Body of pancreas (tissue), 4 donors: ENCODE results near the gene UHMK1. TPM values are rescaled to one million over a fixed set of nuclear protein-coding genes. Genes with fewer than 3 reads are reported as not detected.
"Not testable (repeated sequence)": the region's sequence is repeated elsewhere in the genome, so short reads cannot be mapped to it uniquely, and the experiment has no call there.

ENCODE experiments used
- ATAC-seq: fragments of 150-250 bp; one replicate; pipeline ENCODE4 v1.9.1; 2016
- DNase-seq, 4 donors: peaks; one replicate each; pipeline ENCODE4 v3.0.0-alpha.2; 2019
- H3K27ac ChIP-seq, 4 donors: fragments of 200-600 bp; sonication (generic); 1 replicate in 3 of 4; 2 replicates in 1 of 4; pipeline versions ENCODE4 v1.5.1 to v1.6.1; 2016 to 2019; ENCODE audit warnings: mild to moderate bottlenecking in 1 of 4, mixed read lengths in 1 of 4, moderate library complexity in 1 of 4
- H3K27me3 ChIP-seq, 2 donors: fragments of 200-600 bp; sonication (generic); one replicate each; pipeline ENCODE4 v1.6.0; 2016; ENCODE audit warnings: mild to moderate bottlenecking in 1 of 2
- H3K36me3 ChIP-seq, 2 donors: fragments of 200-600 bp; sonication (generic); replicated peaks in 1 of 2; 2 replicates each; pipeline ENCODE4 v1.5.1; 2016; ENCODE audit warnings: low read depth in 2 of 2; ENCODE audit not compliant: insufficient read depth in 1 of 2
- H3K4me1 ChIP-seq: fragments of 200-600 bp; sonication (generic); one replicate; pipeline ENCODE4 v1.6.0; 2016
- H3K4me3 ChIP-seq, 2 donors: fragments of 200-600 bp; sonication (generic); 1 replicate in 1 of 2; 2 replicates in 1 of 2; pipeline ENCODE4 v1.5.1; 2016 to 2019
- H3K9me3 ChIP-seq, 3 donors: fragments of 200-600 bp; sonication (generic); 1 replicate in 2 of 3; 2 replicates in 1 of 3; pipeline ENCODE4 v1.5.1; 2016
- POLR2A ChIP-seq, 3 donors: fragments of 450-650 bp; IDR thresholded peaks; one replicate each; pipeline ENCODE4 v1.6.1; 2016; ENCODE audit warnings: antibody characterized with exemption in 3 of 3, mild to moderate bottlenecking in 2 of 3
- WGBS, 2 donors: methylation state at CpG; one replicate each; pipeline ENCODE4 v1.1.5; 2017; 5-methylcytosine and 5-hydroxymethylcytosine counted together
- intact Hi-C: fragments of 100-400 bp; cut with DNase I; formaldehyde crosslinking; loops from one replicate; pipeline ENCODE4 v1.15.1; 2023
- total RNA-seq, 2 donors: library from RNA; depleted of rRNA; stranded (reverse); fragments of >200 nt; gene quantifications; one replicate each; pipeline ENCODE4 v1.1.0, GENCODE V29; 2016
- TF ChIP-seq, protein P1 (sequence below), 7 experiments: fragments of 450-650 bp in 4 of 7; fragments of 200-600 bp in 3 of 7; sonication (generic) in 3 of 7; IDR thresholded peaks; one replicate each; pipeline ENCODE4 v1.5.1; 2016 to 2019; ENCODE audit warnings: antibody characterized with exemption in 7 of 7

The UHMK1 gene
- total RNA-seq, 2 donors from 2014 or later, result 23.1 to 27.7 TPM

DNA sequence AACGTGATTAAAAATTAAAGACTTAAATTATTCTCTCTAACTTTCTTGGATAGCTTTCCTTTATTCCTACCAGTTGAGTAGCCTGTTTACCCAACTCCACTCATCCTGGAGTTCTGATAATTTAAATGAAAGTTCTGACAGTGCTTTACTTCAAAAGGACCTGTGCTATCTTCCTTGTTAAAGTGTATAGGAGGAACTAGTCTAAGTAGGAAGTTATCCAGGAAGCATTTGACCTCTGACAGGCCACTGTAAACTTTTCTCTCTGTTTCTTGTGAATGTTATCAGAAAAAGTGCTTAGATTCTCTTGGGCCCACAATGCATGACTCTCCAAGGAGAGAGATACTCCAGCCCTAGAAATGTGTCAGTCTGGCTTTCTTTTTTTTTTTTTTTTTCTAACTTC lies 73.1 kb downstream of the UHMK1 start:
- H3K4me1 ChIP-seq, result peaks cover 65% of the 10 kb centered on the region
- 76 to 84% methylated on average over 1 of the region's 1 CpG for WGBS, 2 donors

DNA sequence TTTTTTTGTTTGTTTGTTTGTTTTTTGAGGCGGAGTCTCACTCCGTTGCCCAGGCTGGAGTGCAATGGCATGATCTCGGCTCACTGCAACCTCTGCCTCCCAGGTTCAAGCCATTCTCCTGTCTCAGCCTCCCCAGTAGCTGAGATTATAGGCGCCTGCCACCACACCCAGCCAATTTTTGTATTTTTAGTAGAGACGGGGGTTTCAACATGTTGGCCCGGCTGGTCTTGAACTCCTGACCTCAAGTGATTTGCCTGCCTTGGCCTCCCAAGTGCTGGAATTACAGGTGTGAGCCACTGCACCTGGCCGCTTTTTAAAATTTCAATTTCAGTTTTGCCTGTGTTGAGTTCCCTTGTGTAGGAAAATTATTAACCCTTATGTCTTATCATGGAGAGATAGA lies 73.5 kb downstream of the UHMK1 start:
- DNase-seq, intact Hi-C loops, H3K27me3 ChIP-seq, H3K9me3 ChIP-seq, H3K4me3 ChIP-seq, H3K36me3 ChIP-seq, ATAC-seq: not testable (repeated sequence)
- Histone ChIP-seq H3K27ac (peak overlapping the region in 1 of 4 donors; percentile 29), H3K4me1 (peaks cover 65% of the 10 kb centered on the region)
- WGBS, 2 donors, result 75 to 88% methylated on average over 7 of the region's 7 CpGs

More for the DNA sequence above, 73.1 kb downstream of the UHMK1 start:
- Histone ChIP-seq H3K4me3 (no peak overlapping the region), H3K27me3 (no peaks in the 10 kb centered on the region), H3K36me3 (no peaks in the 10 kb centered on the region), H3K9me3 (no peaks in the 10 kb centered on the region), H3K27ac (peak overlapping the region in 1 of 4 donors; percentile 29)
- no peak for ATAC-seq
- TF ChIP-seq, protein P1, sequence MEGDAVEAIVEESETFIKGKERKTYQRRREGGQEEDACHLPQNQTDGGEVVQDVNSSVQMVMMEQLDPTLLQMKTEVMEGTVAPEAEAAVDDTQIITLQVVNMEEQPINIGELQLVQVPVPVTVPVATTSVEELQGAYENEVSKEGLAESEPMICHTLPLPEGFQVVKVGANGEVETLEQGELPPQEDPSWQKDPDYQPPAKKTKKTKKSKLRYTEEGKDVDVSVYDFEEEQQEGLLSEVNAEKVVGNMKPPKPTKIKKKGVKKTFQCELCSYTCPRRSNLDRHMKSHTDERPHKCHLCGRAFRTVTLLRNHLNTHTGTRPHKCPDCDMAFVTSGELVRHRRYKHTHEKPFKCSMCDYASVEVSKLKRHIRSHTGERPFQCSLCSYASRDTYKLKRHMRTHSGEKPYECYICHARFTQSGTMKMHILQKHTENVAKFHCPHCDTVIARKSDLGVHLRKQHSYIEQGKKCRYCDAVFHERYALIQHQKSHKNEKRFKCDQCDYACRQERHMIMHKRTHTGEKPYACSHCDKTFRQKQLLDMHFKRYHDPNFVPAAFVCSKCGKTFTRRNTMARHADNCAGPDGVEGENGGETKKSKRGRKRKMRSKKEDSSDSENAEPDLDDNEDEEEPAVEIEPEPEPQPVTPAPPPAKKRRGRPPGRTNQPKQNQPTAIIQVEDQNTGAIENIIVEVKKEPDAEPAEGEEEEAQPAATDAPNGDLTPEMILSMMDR (IDR thresholded peaks at IDR 0.05), result no peak
- no peak for TF ChIP-seq POLR2A (IDR thresholded peaks at IDR 0.05)
- no peak for DNase-seq
- intact Hi-C loops, result no loop called here

DNA sequence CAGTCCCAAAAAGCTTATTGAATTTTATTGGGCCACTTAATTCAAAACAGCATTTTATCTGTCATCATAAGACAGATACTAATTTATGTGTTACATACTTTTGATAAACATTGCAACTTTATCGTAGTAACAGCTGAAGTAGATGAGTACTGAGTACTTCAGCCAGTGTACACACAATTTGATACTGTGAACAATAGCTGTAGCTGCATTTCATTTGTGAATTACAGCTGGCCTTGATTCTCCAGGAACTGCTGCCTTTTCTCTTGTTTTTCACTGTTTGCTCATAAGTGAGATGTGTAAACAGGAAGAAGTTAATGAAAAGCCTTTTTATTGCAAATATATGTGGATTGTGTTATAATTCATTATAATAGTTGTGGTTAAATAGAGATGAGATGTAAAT lies 74.1 kb downstream of the UHMK1 start:
- H3K27ac ChIP-seq, result peak overlapping the region in 1 of 4 donors; percentile 42
- ATAC-seq (no peak), DNase-seq (no peak)
- WGBS, 2 donors, result 9 to 13% methylated on average over 1 of the region's 1 CpG
- H3K9me3 ChIP-seq, result no peaks in the 10 kb centered on the region
- no peak overlapping the region for H3K4me3 ChIP-seq
- intact Hi-C loops, result no loop called here
- H3K27me3 ChIP-seq, result no peaks in the 10 kb centered on the region
- no peak for TF ChIP-seq POLR2A (IDR thresholded peaks at IDR 0.05)
- TF ChIP-seq, protein P1 (IDR thresholded peaks at IDR 0.05), result no peak
- peaks cover 63% of the 10 kb centered on the region for H3K4me1 ChIP-seq
- H3K36me3 ChIP-seq, result peaks cover 0 to 2% of the 10 kb centered on the region in 2 donors

DNA sequence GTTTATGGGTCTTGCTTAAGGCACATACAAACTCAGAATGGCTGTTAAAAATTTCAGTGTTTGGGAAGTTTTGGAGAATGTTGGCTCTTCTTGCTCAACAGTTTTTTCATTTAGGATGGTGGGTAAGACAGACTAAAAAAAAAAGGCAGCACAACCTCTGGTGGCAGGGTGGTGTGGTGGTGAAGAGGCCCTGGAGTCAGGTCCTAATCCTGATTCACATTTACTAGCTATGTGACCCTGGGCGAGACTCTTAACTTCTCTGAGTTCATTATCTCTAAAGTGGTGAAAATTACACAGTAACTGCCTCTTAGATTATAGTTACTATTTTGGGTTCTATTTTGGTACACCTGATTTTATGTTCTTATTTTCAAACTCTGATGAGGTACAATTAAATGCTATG lies 75.5 kb downstream of the UHMK1 start:
- H3K27ac ChIP-seq, result no peak overlapping the region
- 26 to 43% methylated on average over 1 of the region's 1 CpG for WGBS, 2 donors
- intact Hi-C loops, result no loop called here
- no peaks in the 10 kb centered on the region for H3K27me3 ChIP-seq
- TF ChIP-seq, protein P1 (IDR thresholded peaks at IDR 0.05), result no peak
- TF ChIP-seq POLR2A (IDR thresholded peaks at IDR 0.05), result no peak
- peaks cover 55% of the 10 kb centered on the region for H3K4me1 ChIP-seq
- peaks cover 0 to 5% of the 10 kb centered on the region in 2 donors for H3K36me3 ChIP-seq
- DNase-seq (no peak), ATAC-seq (no peak)
- no peak overlapping the region for H3K4me3 ChIP-seq
- H3K9me3 ChIP-seq, result no peaks in the 10 kb centered on the region

DNA sequence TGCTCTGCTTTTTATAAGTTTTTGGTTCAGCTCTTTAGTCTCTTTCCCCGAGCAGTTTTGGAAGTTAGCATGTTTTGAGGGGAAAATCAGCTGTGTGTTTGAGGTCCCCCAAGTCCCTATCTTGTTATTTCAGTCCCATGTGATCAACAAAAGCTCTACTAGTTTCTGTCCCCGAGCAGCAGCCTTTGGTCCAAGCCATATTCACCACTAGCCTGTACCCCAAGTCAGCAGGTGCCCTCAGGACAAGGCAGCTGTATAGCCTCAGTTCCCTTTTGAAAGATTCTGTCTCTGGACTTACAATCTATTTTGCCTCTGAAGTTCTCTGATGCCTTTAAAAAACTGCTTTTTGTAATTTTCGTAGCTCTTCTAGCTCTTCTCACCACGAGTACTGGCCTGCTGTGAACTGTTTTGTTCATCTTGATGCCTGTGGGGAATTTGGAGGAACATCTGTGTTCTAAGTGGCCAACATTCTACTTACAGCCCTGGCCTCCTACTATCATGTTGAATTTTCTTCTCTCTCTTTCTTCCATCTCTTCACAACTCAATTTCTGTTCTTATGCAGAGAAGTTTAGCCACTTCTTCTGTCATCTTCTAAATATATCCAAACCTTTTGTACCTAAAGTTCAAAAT lies 80.6 kb downstream of the UHMK1 start:
- ATAC-seq (no peak), DNase-seq (no peak)
- Histone ChIP-seq H3K4me3 (no peak overlapping the region), H3K4me1 (peaks cover 13% of the 10 kb centered on the region), H3K27me3 (no peaks in the 10 kb centered on the region), H3K9me3 (no peaks in the 10 kb centered on the region), H3K27ac (no peak overlapping the region), H3K36me3 (peaks cover 6 to 18% of the 10 kb centered on the region in 2 donors)
- intact Hi-C loops, result no loop called here
- WGBS, 2 donors, result 77 to 88% methylated on average over 4 of the region's 4 CpGs
- TF ChIP-seq, protein P1 (IDR thresholded peaks at IDR 0.05), result no peak
- TF ChIP-seq POLR2A (IDR thresholded peaks at IDR 0.05), result no peak
